Measurements from ENCODE around the gene LRBA. TPM values are rescaled to one million over a fixed set of nuclear protein-coding genes. Genes with fewer than 3 reads are reported as not detected.

Gene LRBA
- total and polyA plus RNA-seq, 2 of the 4 experiments (the other 2 are of a cell fraction): 10.2 to 51.6 TPM

DNA sequence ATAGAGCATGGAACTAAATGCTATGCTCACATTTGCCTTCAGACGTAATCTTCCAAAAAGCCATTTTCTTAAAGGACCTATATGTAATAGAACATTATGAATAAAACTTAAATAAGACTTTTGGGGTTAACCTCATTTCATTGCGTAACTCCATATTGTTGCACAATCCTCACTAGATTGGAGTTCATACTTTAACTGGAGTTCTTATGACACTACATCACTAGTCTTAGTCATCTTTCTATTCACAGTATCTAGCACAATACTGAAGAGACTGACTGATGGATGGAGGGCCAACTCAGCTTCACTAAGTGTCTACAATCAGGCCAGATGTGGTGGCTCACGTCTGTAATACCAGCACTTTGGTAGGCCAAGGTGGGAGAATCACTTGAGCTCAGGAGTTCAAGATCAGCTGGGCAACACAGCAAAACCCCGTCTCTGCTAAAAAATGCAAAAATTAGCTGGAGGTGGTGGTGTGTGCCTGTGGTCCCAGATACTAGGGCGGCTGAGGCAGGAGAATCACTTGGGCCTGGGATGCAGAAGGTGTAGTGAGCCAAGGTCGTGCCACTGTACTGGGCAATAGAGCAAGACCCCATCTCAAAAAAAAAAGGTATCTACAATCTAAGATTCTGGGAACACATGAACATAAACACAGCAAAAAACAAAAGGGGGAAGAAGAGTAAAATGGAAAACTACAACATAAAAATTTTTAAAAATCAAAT, 513.9 kb downstream of the LRBA start:
- peaks cover 5% of the 10 kb centered on the region for H3K4me1 ChIP-seq (ENCODE audit: control insufficient read depth, insufficient read depth, low read length)
- no peak overlapping the region for H4K5ac ChIP-seq (ENCODE audit: low read depth, low read length)
- 0 out of 2 replicates have a peak overlapping the region, but pooled peaks have one; percentile 9 for H3K27ac ChIP-seq (ENCODE audit: insufficient read depth, low read length)
- DNase-seq: peak; percentile 89
- H3K56ac ChIP-seq (ENCODE audit: extremely low read depth, insufficient read depth, low read length): no peak overlapping the region
- H2AFZ ChIP-seq (replicated peaks; ENCODE audit: low read length, poor library complexity): no peak overlapping the region
- no peak overlapping the region for H3K9ac ChIP-seq (ENCODE audit: low read depth, low read length)
- CTCF ChIA-PET: no interaction called here
- H2BK5ac ChIP-seq (ENCODE audit: low read depth, low read length, poor library complexity, severe bottlenecking): peak overlapping the region; percentile 60
- no peaks in the 10 kb centered on the region for H3K9me3 ChIP-seq (ENCODE audit: control insufficient read depth, insufficient read depth, low read length)
- H2AK9ac ChIP-seq (replicated peaks; ENCODE audit: low read depth, low read length, poor library complexity): no peak overlapping the region
- no peaks in the 10 kb centered on the region for H3K27me3 ChIP-seq (ENCODE audit: control insufficient read depth, insufficient read depth, low read length)
- H4K91ac ChIP-seq (ENCODE audit: insufficient read depth, low read depth, low read length): no peak overlapping the region
- intact Hi-C loops (cut with micrococcal nuclease) (no loop called here), dilution Hi-C loops (cut with HindIII; ENCODE audit: low sequenced_read_pairs, unreplicated experiment) (no loop called here), in situ Hi-C loops (cut with MboI; ENCODE audit: low sequenced_read_pairs) (no loop called here)
- peak; percentile 56 for ATAC-seq (ENCODE audit: low read depth)
- no peak overlapping the region for H3K4me2 ChIP-seq (ENCODE audit: low read depth, low read length)
- H3K18ac ChIP-seq (ENCODE audit: low read depth, low read length): no peak overlapping the region
- no peak overlapping the region for H3K4ac ChIP-seq (ENCODE audit: low read depth, low read length)
- H3K23ac ChIP-seq (ENCODE audit: low read depth, low read length): no peak overlapping the region
- no peak overlapping the region for H2AK5ac ChIP-seq (ENCODE audit: low read depth, low read length)
- no peaks in the 10 kb centered on the region for H3K9me1 ChIP-seq (ENCODE audit: insufficient read depth, low read length)
- H3K4me3 ChIP-seq (ENCODE audit: insufficient read depth, low read depth, low read length): no peak overlapping the region
- no peaks in the 10 kb centered on the region for H4K20me1 ChIP-seq (ENCODE audit: insufficient read depth, low read length)
- no TSS peak for BruUV-seq (replicated peaks)
- no peak overlapping the region for H2BK120ac ChIP-seq (ENCODE audit: low read depth, low read length)
- WGBS, 2 experiments (ENCODE audit: extremely low coverage in 2 of 2, insufficient read length in 1 of 2): 50% methylated on average over 1 of the region's 6 CpGs; no CpG with 5 or more reads in 1 of the 2 experiments
- no peak overlapping the region for H2BK15ac ChIP-seq (ENCODE audit: low read depth, low read length)
- no peak overlapping the region for H2BK20ac ChIP-seq (ENCODE audit: low read depth, low read length)
- H3K14ac ChIP-seq (replicated peaks; ENCODE audit: low read depth, low read length): peak overlapping the region; percentile 52; the same call in 1 of the 2 replicates
- TF ChIP-seq CEBPB (IDR thresholded peaks at IDR 0.05; ENCODE audit: low read depth, low read length) (peak; percentile 100), SMC3 (IDR thresholded peaks at IDR 0.05; ENCODE audit: low read depth, low read length) (no peak), RCOR1 (IDR thresholded peaks at IDR 0.05; ENCODE audit: insufficient replicate concordance, low read length) (no peak), NFE2L2 (IDR thresholded peaks at IDR 0.05; ENCODE audit: low read depth, low read length) (peak; percentile 4; the same call in 1 of the 2 replicates), CHD1 (IDR thresholded peaks at IDR 0.05; ENCODE audit: low read depth, low read length) (no peak), RAD21 (IDR thresholded peaks at IDR 0.05; ENCODE audit: low read length) (no peak), POLR2A (IDR thresholded peaks at IDR 0.05; ENCODE audit: low read depth, low read length) (no peak), RFX5 (IDR thresholded peaks at IDR 0.05; ENCODE audit: low read depth, low read length) (no peak), MXI1 (IDR thresholded peaks at IDR 0.05; ENCODE audit: borderline replicate concordance, low read depth, low read length) (no peak), BHLHE40 (IDR thresholded peaks at IDR 0.05; ENCODE audit: low read depth, low read length) (no peak)
- TF ChIP-seq, protein P1, sequence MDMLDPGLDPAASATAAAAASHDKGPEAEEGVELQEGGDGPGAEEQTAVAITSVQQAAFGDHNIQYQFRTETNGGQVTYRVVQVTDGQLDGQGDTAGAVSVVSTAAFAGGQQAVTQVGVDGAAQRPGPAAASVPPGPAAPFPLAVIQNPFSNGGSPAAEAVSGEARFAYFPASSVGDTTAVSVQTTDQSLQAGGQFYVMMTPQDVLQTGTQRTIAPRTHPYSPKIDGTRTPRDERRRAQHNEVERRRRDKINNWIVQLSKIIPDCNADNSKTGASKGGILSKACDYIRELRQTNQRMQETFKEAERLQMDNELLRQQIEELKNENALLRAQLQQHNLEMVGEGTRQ (IDR thresholded peaks at IDR 0.05; ENCODE audit: low read depth, low read length): no peak
- POLR2A ChIA-PET (ENCODE audit: unreplicated experiment): no interaction called here
- no peaks in the 10 kb centered on the region; a peak in 1 of 4 replicates for H3K79me1 ChIP-seq (ENCODE audit: low read depth in 1 of 2, low read length in 2 of 2)
- H4K8ac ChIP-seq (ENCODE audit: low read depth in 2 of 2, low read length in 2 of 2): no peak overlapping the region
- H3K36me3 ChIP-seq (ENCODE audit: control insufficient read depth, insufficient read depth, low read length): no peaks in the 10 kb centered on the region
